ENCODE results near the gene AHNAK2.

DNA sequence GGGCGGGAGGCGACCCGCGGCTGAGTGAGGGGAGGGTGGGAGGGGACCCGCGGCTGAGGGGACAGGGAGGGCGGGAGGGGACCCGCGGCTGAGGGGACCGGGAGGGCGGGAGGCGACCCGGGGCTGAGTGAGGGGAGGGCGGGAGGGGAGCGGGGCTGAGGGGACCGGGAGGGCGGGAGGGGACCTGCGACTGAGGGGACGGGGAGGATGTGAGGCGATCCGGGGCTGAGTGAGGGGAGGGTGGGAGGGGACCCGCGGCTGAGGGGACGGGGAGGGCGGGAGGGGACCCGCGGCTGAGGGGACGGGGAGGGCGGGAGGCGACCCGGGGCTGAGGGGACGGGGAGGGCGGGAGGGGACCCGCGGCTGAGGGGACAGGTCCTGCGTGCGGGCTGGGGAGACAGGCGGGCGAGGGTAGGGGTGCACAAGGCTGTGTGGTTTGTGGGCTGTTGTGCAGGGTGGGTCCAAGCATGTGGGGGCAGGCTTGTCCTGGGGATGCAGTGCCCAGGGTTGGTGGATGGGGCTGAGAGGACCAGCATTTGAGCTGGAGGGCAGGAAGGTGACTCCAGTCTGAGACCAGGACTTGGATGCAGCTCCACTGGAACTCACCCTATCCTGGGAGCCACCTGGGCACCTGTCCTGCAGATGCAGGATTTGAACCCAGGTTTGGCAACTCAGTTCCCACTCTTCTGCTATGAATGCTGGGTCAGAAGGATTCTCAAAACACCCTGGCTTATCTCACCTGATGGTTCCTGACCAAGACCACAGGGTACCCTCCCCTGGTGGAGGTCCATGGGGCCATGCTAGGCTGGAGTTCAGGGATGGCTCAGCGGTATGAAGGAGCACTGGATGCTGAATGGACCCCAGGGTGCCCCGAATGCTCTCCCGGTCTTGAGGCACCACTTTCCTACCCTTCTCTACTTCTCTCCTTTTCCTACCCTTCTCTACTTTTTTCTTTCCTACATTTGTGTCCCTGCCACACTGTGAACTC is 44.1 kb downstream of the AHNAK2 start:
- TF ChIP-seq, protein P1, sequence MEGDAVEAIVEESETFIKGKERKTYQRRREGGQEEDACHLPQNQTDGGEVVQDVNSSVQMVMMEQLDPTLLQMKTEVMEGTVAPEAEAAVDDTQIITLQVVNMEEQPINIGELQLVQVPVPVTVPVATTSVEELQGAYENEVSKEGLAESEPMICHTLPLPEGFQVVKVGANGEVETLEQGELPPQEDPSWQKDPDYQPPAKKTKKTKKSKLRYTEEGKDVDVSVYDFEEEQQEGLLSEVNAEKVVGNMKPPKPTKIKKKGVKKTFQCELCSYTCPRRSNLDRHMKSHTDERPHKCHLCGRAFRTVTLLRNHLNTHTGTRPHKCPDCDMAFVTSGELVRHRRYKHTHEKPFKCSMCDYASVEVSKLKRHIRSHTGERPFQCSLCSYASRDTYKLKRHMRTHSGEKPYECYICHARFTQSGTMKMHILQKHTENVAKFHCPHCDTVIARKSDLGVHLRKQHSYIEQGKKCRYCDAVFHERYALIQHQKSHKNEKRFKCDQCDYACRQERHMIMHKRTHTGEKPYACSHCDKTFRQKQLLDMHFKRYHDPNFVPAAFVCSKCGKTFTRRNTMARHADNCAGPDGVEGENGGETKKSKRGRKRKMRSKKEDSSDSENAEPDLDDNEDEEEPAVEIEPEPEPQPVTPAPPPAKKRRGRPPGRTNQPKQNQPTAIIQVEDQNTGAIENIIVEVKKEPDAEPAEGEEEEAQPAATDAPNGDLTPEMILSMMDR (IDR thresholded peaks at IDR 0.05; ENCODE audit: insufficient read depth, low read length): no peak
- TF ChIP-seq POLR2AphosphoS5 (IDR thresholded peaks at IDR 0.05; ENCODE audit: low read depth): no peak

Measured in HL-60 (cell line).